Psoas muscle (tissue), 8 donors: ENCODE results near the gene GSE1. TPM values are rescaled to one million over a fixed set of nuclear protein-coding genes. Genes with fewer than 3 reads are reported as not detected.
A peak's percentile ranks its signal among the peaks of the same experiment; 100 is the strongest.

Experiments
- ATAC-seq, 4 donors: fragments of 200-7000 bp; cut with Tn5 transposase; one replicate each; pipeline ENCODE4 v1.9.1; 2020; ENCODE audit warnings: moderate library complexity in 3 of 4, mild to moderate bottlenecking in 2 of 4
- DNase-seq, 2 donors: peaks; one replicate each; pipeline ENCODE4 v3.0.0-alpha.2; 2020
- H3K27ac ChIP-seq: fragments of 200-600 bp; one replicate; pipeline ENCODE4 v1.8.0; 2022
- H3K27me3 ChIP-seq, 3 donors: fragments of 200-600 bp in 1 of 3; one replicate each; pipeline versions ENCODE4 v1.6.1 to v1.8.0; 2013 to 2022; ENCODE audit warnings: low read length in 2 of 3, mild to moderate bottlenecking in 2 of 3, moderate library complexity in 1 of 3; ENCODE audit not compliant: insufficient read depth in 3 of 3
- H3K36me3 ChIP-seq, 2 donors: fragments of 200-600 bp in 1 of 2; one replicate each; pipeline versions ENCODE4 v1.6.1 to v1.8.0; 2013 to 2022; ENCODE audit warnings: low read depth in 1 of 2, mild to moderate bottlenecking in 1 of 2, moderate library complexity in 1 of 2; ENCODE audit not compliant: insufficient read depth in 1 of 2
- H3K4me1 ChIP-seq: fragments of 200-600 bp; one replicate; pipeline ENCODE4 v1.8.0; 2022
- H3K4me3 ChIP-seq: fragments of 200-600 bp; one replicate; pipeline ENCODE4 v1.8.0; 2022; ENCODE audit warnings: mild to moderate bottlenecking
- H3K9me3 ChIP-seq: fragments of 200-600 bp; one replicate; pipeline ENCODE4 v1.8.0; 2022
- WGBS, 3 donors: extraction: QIAGEN DNeasy Blood & Tissue Kit; methylation state at CpG; one replicate each; pipeline versions ENCODE4 v1.1.6 to v1.1.7; 2013; 5-methylcytosine and 5-hydroxymethylcytosine counted together
- intact Hi-C, 2 donors: fragments of 100-400 bp; cut with DNase I; formaldehyde crosslinking; loops; one replicate each; pipeline versions ENCODE4 v1.11.0 to v1.14.2; 2022
- polyA plus RNA-seq, 3 donors: library from polyadenylated mRNA; stranded (reverse); fragments of 200-250 nt; gene quantifications; one replicate each; pipeline ENCODE4 v1.2.3, GENCODE V29; 2013
- total RNA-seq, 4 donors: library from RNA; stranded (reverse); fragmentation: NEBNext Ultra II Directional in 2 of 4; extraction: Animal tissue kit (Norgen Biotek cat#: 25700) in 2 of 4; gene quantifications; one replicate each; pipeline versions ENCODE4 v1.2.1 to v1.2.4, GENCODE V29; 2021 to 2023
- TF ChIP-seq, protein P1 (sequence below): fragments of 200-600 bp; IDR thresholded peaks from one replicate; pipeline ENCODE4 v1.8.0; 2022; ENCODE audit warnings: antibody characterized with exemption
- donor health status: healthy with polysubstance abuse.
- donor health status: DM: no; HTN: no; CAD: no; lungs with moderate emphysema.
- donor health status: Bipolar disorder and iron deficiency.
- donor health status: healthy.
- donor health status: DM: yes; HTN: yes; CAD: no.
- donor health status: DM: no; HTN: no; CAD: no.
- donor health status: DM: no; HTN: no; CAD: no.
- donor health status: DM: yes; HTN: yes; CAD: no.

Gene GSE1
- total and polyA plus RNA-seq, 7 donors: 10.8 to 90.5 (median 47.0) TPM

DNA sequence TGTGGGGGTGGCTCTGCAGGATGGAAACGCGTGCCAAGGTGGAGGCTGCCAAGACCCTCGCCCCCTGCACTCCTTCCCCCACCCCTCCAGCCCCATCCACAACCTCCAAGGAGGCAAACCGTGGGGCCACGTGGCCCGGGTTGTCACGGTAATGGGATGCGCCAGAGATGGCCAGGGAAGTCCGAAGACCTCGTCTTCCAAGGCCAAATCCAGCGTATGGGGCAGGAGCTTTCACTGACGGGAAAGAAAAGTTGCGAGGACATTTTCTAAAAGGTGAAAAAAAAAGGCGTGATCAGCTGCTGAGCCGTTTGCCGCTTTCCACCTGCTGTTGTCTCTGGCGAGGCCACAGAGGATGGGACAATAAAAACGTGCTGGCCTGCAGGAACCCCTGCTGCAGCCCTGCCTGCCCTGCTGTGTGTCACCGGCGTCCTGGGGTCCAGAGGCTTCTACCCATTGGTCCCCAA lies 28.3 kb upstream of the GSE1 start:
- Histone ChIP-seq H3K4me3 (no peak overlapping the region), H3K4me1 (peaks cover 15% of the 10 kb centered on the region), H3K27ac (no peak overlapping the region), H3K9me3 (no peaks in the 10 kb centered on the region), H3K27me3 (no peaks in the 10 kb centered on the region), H3K36me3 (no peaks in the 10 kb centered on the region)
- 77 to 82% (median 77%) methylated on average over 20 of the region's 20 CpGs for WGBS, 3 donors
- TF ChIP-seq, protein P1, sequence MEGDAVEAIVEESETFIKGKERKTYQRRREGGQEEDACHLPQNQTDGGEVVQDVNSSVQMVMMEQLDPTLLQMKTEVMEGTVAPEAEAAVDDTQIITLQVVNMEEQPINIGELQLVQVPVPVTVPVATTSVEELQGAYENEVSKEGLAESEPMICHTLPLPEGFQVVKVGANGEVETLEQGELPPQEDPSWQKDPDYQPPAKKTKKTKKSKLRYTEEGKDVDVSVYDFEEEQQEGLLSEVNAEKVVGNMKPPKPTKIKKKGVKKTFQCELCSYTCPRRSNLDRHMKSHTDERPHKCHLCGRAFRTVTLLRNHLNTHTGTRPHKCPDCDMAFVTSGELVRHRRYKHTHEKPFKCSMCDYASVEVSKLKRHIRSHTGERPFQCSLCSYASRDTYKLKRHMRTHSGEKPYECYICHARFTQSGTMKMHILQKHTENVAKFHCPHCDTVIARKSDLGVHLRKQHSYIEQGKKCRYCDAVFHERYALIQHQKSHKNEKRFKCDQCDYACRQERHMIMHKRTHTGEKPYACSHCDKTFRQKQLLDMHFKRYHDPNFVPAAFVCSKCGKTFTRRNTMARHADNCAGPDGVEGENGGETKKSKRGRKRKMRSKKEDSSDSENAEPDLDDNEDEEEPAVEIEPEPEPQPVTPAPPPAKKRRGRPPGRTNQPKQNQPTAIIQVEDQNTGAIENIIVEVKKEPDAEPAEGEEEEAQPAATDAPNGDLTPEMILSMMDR: no peak
- no peak for DNase-seq
- ATAC-seq: no peak
- intact Hi-C loops: no loop called here

DNA sequence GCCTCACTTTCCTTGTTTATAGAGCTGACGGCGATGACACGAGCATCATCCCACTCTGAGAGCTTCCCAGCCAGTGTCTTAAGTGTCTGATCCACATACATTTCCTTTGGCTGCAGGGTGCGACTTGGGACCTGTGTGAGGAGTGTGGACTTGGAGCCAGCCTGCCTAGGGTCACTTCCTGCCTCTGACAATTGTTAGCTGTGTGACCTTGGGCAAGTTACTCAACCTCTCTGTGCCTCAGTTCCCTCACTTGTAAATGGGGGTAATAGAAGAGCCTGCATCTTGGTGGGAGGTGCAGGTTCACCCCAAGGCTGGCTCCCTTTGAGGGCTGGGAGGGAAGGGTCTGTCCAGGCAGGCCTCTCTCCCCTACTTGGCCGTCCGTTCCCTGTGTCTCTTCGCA lies 27.4 kb upstream of the GSE1 start:
- WGBS, 3 donors: 80 to 93% (median 90%) methylated on average over 7 of the region's 7 CpGs
- Histone ChIP-seq H3K9me3 (no peaks in the 10 kb centered on the region), H3K27me3 (no peaks in the 10 kb centered on the region), H3K4me1 (peaks cover 15% of the 10 kb centered on the region), H3K27ac (no peak overlapping the region), H3K4me3 (no peak overlapping the region), H3K36me3 (no peaks in the 10 kb centered on the region)
- TF ChIP-seq, protein P1: no peak
- DNase-seq (no peak), ATAC-seq (no peak)
- intact Hi-C loops: no loop called here

DNA sequence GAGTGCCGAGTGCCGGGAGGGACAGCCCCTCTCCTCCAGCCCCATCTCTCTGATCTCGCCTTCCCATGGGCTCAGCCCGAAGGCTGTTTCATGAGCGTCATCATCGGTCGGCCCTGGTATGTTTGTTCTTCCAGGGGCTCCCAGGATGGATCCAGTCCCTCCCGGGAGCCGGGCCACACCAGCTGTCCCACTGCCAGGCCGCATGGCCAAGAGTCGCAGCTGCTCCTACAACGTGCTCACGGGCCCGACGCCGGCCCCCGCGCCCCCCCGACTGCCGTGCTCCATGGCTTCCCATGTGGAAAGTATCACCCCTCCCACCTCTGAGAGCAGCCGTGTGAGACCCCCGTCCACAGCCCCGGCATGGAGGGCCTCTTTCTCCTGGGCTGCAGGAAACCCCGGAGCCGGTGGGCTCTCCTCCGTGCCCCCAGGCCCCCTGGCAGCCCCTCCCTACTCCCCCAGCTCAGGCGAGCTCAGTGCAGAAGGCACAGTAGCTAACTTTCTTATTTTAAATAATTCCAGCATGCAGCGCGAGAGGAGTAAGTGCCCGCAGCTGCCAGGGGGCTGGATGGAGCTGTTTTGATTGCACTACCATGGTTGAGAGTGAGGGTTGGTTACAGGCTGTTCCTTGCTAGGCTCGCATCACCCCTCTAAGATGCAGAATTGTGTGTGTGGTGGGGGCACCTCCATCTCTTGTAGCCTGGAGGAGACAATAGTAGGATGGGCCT lies 26.6 kb upstream of the GSE1 start:
- DNase-seq (peak; percentile 71 to 90), ATAC-seq (peak; percentile 77 to 90 (median 82))
- no peaks in the 10 kb centered on the region for H3K27me3 ChIP-seq
- no peak overlapping the region for H3K27ac ChIP-seq
- TF ChIP-seq, protein P1: no peak
- 23 to 26% (median 24%) methylated on average over 28 to 31 of the region's 31 CpGs for WGBS, 3 donors
- H3K9me3 ChIP-seq: no peaks in the 10 kb centered on the region
- peak overlapping the region; percentile 2 for H3K4me3 ChIP-seq
- no peaks in the 10 kb centered on the region for H3K36me3 ChIP-seq
- peaks cover 15% of the 10 kb centered on the region for H3K4me1 ChIP-seq
- intact Hi-C loops: no loop called here

DNA sequence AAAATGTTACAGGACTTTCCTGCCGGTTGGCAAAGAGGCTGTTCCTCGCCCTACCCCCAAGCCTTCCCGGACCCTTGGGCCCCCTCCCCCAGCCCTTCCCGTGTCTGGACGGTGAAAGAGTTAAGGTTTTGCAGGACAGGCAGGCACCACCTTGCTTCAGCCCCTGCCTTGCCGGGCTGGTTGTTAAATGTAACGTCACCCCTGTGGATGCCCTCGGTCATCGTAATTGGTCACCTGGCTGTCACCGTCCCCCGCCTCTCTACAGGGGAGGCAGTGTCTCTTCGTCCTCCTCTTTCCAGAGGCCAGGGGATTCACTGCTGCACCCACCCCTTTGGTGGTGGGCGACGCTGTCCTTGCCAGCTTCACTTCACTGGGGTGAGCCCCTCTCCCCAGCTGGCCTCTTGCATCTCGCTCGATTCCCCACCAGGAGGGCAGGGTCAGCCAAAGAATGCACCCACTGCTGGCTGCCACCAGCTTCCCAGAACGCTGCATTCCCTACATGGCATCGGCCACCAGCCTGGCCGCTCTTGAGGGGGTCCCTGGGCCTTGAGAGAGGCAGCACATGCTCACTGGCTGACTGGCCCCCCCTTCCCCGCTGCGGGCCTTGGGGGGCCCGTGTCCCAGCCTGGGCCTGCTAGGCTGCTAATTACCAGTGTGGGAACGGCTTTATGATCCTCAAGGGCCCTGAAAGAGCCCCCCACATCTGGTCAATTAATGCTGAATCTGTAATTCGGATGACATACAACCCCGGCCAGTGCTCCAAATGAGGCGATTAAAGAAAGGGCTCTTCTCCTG lies 25.2 kb upstream of the GSE1 start:
- no peaks in the 10 kb centered on the region for H3K9me3 ChIP-seq
- H3K27ac ChIP-seq: no peak overlapping the region
- H3K36me3 ChIP-seq: no peaks in the 10 kb centered on the region
- peaks cover 18% of the 10 kb centered on the region for H3K4me1 ChIP-seq
- no peak for ATAC-seq
- 92 to 93% (median 93%) methylated on average over 24 to 26 of the region's 26 CpGs for WGBS, 3 donors
- no peak for DNase-seq
- TF ChIP-seq, protein P1: no peak
- H3K27me3 ChIP-seq: no peaks in the 10 kb centered on the region
- H3K4me3 ChIP-seq: no peak overlapping the region
- intact Hi-C loops: no loop called here
